Loucy (cell line): ENCODE data around the gene SH3RF1.

ENCODE experiments used
- CTCF ChIP-seq: fragments of 200-600 bp; sonication (generic); conservative IDR thresholded peaks from 2 replicates; pipeline ENCODE4 v1.5.1; 2014; ENCODE audit warnings: mild to moderate bottlenecking, antibody characterized with exemption, low read length
- EZH2phosphoT487 ChIP-seq: fragments of 200-600 bp; IDR thresholded peaks from 2 replicates; pipeline ENCODE4 v1.6.1; 2018; ENCODE audit warnings: antibody characterized with exemption, mild to moderate bottlenecking, moderate library complexity, borderline replicate concordance

- TF ChIP-seq CTCF (no peak), EZH2phosphoT487 (no peak)
Measured at GRCh38 chr4:169219440-169219839, 51.3 kb downstream of the SH3RF1 start.
